ENCODE measurements around the gene HSBP1.

Gene HSBP1

GRCh38 chr16:83804366-83804765 lies 3.4 kb upstream of the HSBP1 start:
- no peak for DNase-seq

- no peak for DNase-seq
These were observed 1.7 kb upstream of the HSBP1 start for GRCh38 chr16:83806036-83806435.

GRCh38 chr16:83806731-83807130 lies 1.0 kb upstream of the HSBP1 start:
- no peak for DNase-seq

- DNase-seq = no peak
These were observed 460 bp upstream of the HSBP1 start for GRCh38 chr16:83807327-83807709.

GRCh38 chr16:83808573-83809014 lies 816 bp downstream of the HSBP1 start:
- DNase-seq = no peak

- no peak for DNase-seq
These were observed 1.3 kb downstream of the HSBP1 start for GRCh38 chr16:83809092-83809491.

GRCh38 chr16:83810901-83811300 lies 3.1 kb downstream of the HSBP1 start:
- no peak for DNase-seq

GRCh38 chr16:83813823-83814658 lies 6.3 kb downstream of the HSBP1 start:
- DNase-seq = no peak

- no peak for DNase-seq
These were observed 6.8 kb downstream of the HSBP1 start for GRCh38 chr16:83814659-83814985.

- no peak for DNase-seq
These were observed 9.2 kb downstream of the HSBP1 start for GRCh38 chr16:83817022-83817421.

GRCh38 chr16:83818276-83818675 lies 10.5 kb downstream of the HSBP1 start:
- no peak for DNase-seq

- DNase-seq = no peak
These were observed 11.6 kb downstream of the HSBP1 start for GRCh38 chr16:83819361-83819760.

- peak; percentile 78 for DNase-seq
These were observed 18.6 kb downstream of the HSBP1 start for GRCh38 chr16:83826146-83826913.

GRCh38 chr16:83830091-83830768 lies 22.5 kb downstream of the HSBP1 start:
- no peak for DNase-seq

GRCh38 chr16:83830769-83831455 lies 23.1 kb downstream of the HSBP1 start:
- DNase-seq = no peak

- no peak for DNase-seq
These were observed 23.7 kb downstream of the HSBP1 start for GRCh38 chr16:83831456-83831987.

- no peak for DNase-seq
These were observed 26.1 kb downstream of the HSBP1 start for GRCh38 chr16:83833921-83834320.

- DNase-seq = peak; percentile 74
These were observed 28.1 kb downstream of the HSBP1 start for GRCh38 chr16:83835586-83836566.

GRCh38 chr16:83837566-83837965 lies 29.8 kb downstream of the HSBP1 start:
- DNase-seq = no peak

GRCh38 chr16:83838151-83838550 lies 30.4 kb downstream of the HSBP1 start:
- no peak for DNase-seq

- DNase-seq = no peak
These were observed 31.8 kb downstream of the HSBP1 start for GRCh38 chr16:83839561-83839960.

All from activated CD4-positive, alpha-beta T cell treated with anti-CD3 and anti-CD28 coated beads, Interleukin-10, Interleukin-2, amounts not matched to agents 100 ng/mL and 50 ng/mL, durations not matched to agents 16 hours and 8 hours (primary cell).